ENCODE data around the gene C16orf89. TPM values are rescaled to one million over a fixed set of nuclear protein-coding genes. Genes with fewer than 3 reads are reported as not detected.

C16orf89 gene
- total RNA-seq, 4 donors from 2014 or later, result 1.5 to 2.1 (median 1.9) TPM

- Histone ChIP-seq H3K9me3 (no peaks in the 10 kb centered on the region), H3K27me3 (peaks cover 0 to 21% (median 4%) of the 10 kb centered on the region in 4 donors), H3K4me3 (no peak overlapping the region), H3K27ac (replicated peaks in 1 of 4) (no peak overlapping the region), H3K4me1 (no peaks in the 10 kb centered on the region), H3K36me3 (peaks cover 0 to 4% (median 0%) of the 10 kb centered on the region in 4 donors)
- WGBS, result 77% methylated on average over 16 of the region's 18 CpGs
- TF ChIP-seq POLR2A (IDR thresholded peaks at IDR 0.05; ENCODE audit: low read depth) (no peak), POLR2AphosphoS5 (IDR thresholded peaks at IDR 0.05) (no peak), EP300 (IDR thresholded peaks at IDR 0.05) (no peak)
- TF ChIP-seq, protein P1, sequence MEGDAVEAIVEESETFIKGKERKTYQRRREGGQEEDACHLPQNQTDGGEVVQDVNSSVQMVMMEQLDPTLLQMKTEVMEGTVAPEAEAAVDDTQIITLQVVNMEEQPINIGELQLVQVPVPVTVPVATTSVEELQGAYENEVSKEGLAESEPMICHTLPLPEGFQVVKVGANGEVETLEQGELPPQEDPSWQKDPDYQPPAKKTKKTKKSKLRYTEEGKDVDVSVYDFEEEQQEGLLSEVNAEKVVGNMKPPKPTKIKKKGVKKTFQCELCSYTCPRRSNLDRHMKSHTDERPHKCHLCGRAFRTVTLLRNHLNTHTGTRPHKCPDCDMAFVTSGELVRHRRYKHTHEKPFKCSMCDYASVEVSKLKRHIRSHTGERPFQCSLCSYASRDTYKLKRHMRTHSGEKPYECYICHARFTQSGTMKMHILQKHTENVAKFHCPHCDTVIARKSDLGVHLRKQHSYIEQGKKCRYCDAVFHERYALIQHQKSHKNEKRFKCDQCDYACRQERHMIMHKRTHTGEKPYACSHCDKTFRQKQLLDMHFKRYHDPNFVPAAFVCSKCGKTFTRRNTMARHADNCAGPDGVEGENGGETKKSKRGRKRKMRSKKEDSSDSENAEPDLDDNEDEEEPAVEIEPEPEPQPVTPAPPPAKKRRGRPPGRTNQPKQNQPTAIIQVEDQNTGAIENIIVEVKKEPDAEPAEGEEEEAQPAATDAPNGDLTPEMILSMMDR (IDR thresholded peaks at IDR 0.05), result no peak
- intact Hi-C loops (cut with DNase I), result no loop called here
- no peak for DNase-seq (ENCODE audit: extremely low spot score)
Observed at GRCh38 chr16:4994719-4995434, 70.9 kb downstream of the C16orf89 start.

Other genes with a start within 250 kb of the C16orf89 start
- gene GLYR1, start 218.7 kb downstream of the C16orf89 start, total RNA-seq, result 100 to 1,000 TPM in 2 of 4 donors, 10 to 100 TPM in 2; 81.8 to 111 (median 98.8) TPM
- 10 to 100 TPM; 21.0 to 48.2 (median 41.1) TPM for gene UBN1, start 218.5 kb downstream of the C16orf89 start, total RNA-seq
- gene PPL, start 128.8 kb downstream of the C16orf89 start, total RNA-seq, result 10 to 100 TPM; 36.3 to 78.4 (median 57.4) TPM
- 1 to 10 TPM in 2 of 4 donors, under 1 TPM in 2; 0.83 to 1.8 (median 1.1) TPM for gene SEC14L5, start 107.6 kb downstream of the C16orf89 start, total RNA-seq
- gene NAGPA, start 32.0 kb downstream of the C16orf89 start, total RNA-seq, result 10 to 100 TPM; 15.4 to 24.1 (median 21.1) TPM
- gene ALG1, start 5.9 kb upstream of the C16orf89 start, total RNA-seq, result 10 to 100 TPM; 10.4 to 15.9 (median 12.2) TPM
- 10 to 100 TPM in 3 of 4 donors, 1 to 10 TPM in 1; 10.0 to 15.6 (median 13.7) TPM for gene EEF2KMT, start 31.8 kb upstream of the C16orf89 start, total RNA-seq

Data from esophagus muscularis mucosa (tissue), 4 donors.